ENCODE results near the gene MTNR1B. TPM values are rescaled to one million over a fixed set of nuclear protein-coding genes. Genes with fewer than 3 reads are reported as not detected.
A peak's percentile ranks its signal among the peaks of the same experiment; 100 is the strongest.

The MTNR1B gene
- polyA plus RNA-seq, 2 of the 4 experiments (the other 2 are of a cell fraction), result not detected

DNA sequence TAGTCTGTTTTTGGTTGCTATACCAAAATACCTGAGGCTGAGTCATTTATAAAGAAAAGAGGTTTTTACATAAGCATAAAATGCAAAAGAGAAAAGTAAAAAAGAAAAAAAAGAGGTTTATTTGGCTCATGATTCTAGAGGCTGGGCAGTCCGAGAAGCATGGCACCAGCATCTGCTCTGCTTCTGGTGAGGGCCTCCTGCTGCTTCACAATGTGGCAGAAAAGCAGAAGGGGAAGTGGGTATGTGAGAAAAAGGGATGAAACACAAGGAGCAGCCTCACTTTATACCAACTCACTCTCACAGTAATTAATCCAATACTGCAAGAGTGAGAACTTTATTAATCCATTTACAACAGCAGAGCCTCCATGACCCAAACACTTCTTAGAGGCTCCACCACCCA lies 47.1 kb downstream of the MTNR1B start:
- TF ChIP-seq SREBF2 (IDR thresholded peaks at IDR 0.05) (no peak), RFX5 (IDR thresholded peaks at IDR 0.05) (no peak), ZC3H11A (IDR thresholded peaks at IDR 0.05) (no peak), JUN (IDR thresholded peaks at IDR 0.05) (no peak), CHD2 (IDR thresholded peaks at IDR 0.05; ENCODE audit: low read length, partially characterized antibody) (no peak), FOSL2 (IDR thresholded peaks at IDR 0.05) (no peak), FOSL2 (CRISPR knock-in tag; IDR thresholded peaks at IDR 0.05) (no peak), RAD21 (conservative IDR thresholded peaks at IDR 0.05 in 1 of 2, IDR thresholded peaks at IDR 0.05 in 1 of 2) (no peak), POLR2A (IDR thresholded peaks at IDR 0.05; ENCODE audit: low read length) (no peak), NPAS2 (CRISPR knock-in tag; IDR thresholded peaks at IDR 0.05; ENCODE audit: borderline replicate concordance) (no peak), HDAC2 (IDR thresholded peaks at IDR 0.05) (no peak), NFE2L2 (conservative IDR thresholded peaks at IDR 0.05; ENCODE audit: low read length) (no peak), SMC3 (IDR thresholded peaks at IDR 0.05) (no peak), ESRRA (IDR thresholded peaks at IDR 0.05; ENCODE audit: borderline replicate concordance, low read length) (no peak), NR3C1 (IDR thresholded peaks at IDR 0.05) (no peak), MYC (IDR thresholded peaks at IDR 0.05; ENCODE audit: borderline replicate concordance, low read length) (no peak), ZNF302 (CRISPR knock-in tag; IDR thresholded peaks at IDR 0.05) (no peak), EP300 (IDR thresholded peaks at IDR 0.05) (no peak)
- TF ChIP-seq, protein P1, sequence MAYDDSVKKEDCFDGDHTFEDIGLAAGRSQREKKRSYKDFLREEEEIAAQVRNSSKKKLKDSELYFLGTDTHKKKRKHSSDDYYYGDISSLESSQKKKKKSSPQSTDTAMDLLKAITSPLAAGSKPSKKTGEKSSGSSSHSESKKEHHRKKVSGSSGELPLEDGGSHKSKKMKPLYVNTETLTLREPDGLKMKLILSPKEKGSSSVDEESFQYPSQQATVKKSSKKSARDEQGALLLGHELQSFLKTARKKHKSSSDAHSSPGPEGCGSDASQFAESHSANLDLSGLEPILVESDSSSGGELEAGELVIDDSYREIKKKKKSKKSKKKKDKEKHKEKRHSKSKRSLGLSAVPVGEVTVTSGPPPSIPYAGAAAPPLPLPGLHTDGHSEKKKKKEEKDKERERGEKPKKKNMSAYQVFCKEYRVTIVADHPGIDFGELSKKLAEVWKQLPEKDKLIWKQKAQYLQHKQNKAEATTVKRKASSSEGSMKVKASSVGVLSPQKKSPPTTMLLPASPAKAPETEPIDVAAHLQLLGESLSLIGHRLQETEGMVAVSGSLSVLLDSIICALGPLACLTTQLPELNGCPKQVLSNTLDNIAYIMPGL (CRISPR knock-in tag; IDR thresholded peaks at IDR 0.05; ENCODE audit: borderline replicate concordance), result no peak
- TF ChIP-seq, protein P2, sequence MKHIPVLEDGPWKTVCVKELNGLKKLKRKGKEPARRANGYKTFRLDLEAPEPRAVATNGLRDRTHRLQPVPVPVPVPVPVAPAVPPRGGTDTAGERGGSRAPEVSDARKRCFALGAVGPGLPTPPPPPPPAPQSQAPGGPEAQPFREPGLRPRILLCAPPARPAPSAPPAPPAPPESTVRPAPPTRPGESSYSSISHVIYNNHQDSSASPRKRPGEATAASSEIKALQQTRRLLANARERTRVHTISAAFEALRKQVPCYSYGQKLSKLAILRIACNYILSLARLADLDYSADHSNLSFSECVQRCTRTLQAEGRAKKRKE (CRISPR knock-in tag; IDR thresholded peaks at IDR 0.05; ENCODE audit: low read depth), result no peak
- TF ChIP-seq, protein P3, sequence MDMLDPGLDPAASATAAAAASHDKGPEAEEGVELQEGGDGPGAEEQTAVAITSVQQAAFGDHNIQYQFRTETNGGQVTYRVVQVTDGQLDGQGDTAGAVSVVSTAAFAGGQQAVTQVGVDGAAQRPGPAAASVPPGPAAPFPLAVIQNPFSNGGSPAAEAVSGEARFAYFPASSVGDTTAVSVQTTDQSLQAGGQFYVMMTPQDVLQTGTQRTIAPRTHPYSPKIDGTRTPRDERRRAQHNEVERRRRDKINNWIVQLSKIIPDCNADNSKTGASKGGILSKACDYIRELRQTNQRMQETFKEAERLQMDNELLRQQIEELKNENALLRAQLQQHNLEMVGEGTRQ (IDR thresholded peaks at IDR 0.05), result no peak
- ChIA-PET CTCF (interaction anchor here (0.8 kb wide), 1 partner anchor 11 kb away, joined by 3 read pairs; no protein-coding TSS in a partner anchor), POLR2A (no interaction called here)
- Histone ChIP-seq H3K27ac (peak overlapping the region in 1 of 2 experiments; percentile 90; a peak in 3 of 6 replicates), H3K4me3 (no peak overlapping the region), H3K4me2 (no peak overlapping the region), H3K9me3 (peaks cover 4% of the 10 kb centered on the region), H3K4me1 (peaks cover 38% of the 10 kb centered on the region)
- WGBS (ENCODE audit: missing lambda C conversion rate), result 68% methylated on average over 1 of the region's 1 CpG
- FAIRE-seq, result no peak
- no peak for ATAC-seq
- no peak for DNase-seq (ENCODE audit: low read depth in 1 of 2, low spot score in 1 of 2)

DNA sequence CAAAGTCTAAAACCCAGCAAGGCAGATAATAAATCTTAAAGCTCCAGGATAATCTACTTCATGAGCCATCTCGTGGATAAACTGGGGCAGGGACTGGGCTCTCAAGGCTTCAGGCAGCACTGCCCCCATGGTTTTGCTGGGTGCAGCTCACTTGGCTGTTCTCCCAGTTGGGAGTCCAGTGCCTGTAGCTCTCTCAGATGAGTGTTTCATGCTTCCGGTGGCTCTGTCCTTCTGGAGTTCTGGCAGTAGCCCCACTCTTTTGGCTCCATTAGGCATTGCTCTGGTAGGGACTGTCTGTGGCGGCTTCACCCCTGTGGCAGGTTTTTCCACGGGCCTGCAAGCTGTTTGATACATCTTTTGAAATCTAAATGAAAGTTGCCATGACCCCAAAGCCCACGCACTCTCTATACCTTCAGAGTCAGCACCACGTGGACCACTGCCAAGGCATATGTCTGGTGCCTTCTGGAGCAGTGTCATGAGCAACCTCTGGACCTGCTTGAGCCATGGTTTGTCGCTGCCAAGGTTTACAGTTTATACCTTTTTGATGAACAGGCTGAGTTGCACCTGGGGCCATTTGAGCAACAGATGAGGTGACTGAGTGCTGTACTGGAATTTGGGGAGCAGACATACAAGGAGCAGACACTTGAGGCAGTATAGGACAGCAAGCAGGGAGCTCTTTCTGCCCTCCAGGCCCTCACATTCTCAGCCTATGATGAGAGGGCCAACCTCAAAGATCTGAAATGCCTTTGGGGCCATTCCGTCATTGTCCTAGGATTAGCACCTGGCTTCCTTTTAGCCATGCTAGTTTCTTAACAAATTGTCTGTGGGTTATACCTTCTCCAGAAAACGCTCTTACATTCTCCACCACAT lies 48.6 kb downstream of the MTNR1B start:
- H3K27ac ChIP-seq, result peak overlapping the region; percentile 64 to 90
- no peak overlapping the region for H3K4me3 ChIP-seq
- peaks cover 38% of the 10 kb centered on the region for H3K4me1 ChIP-seq
- no peak for FAIRE-seq
- H3K9me3 ChIP-seq, result peaks cover 4% of the 10 kb centered on the region
- ATAC-seq, result peak; percentile 53 to 57; a peak in 4 of 6 replicates
- POLR2A ChIA-PET, result no interaction called here
- TF ChIP-seq NR3C1 (IDR thresholded peaks at IDR 0.05), result no peak
- no peak for TF ChIP-seq TFCP2L1 (CRISPR knock-in tag; IDR thresholded peaks at IDR 0.05)
- no peak for TF ChIP-seq EP300 (IDR thresholded peaks at IDR 0.05)
- no peak for TF ChIP-seq HOXB13 (CRISPR knock-in tag; IDR thresholded peaks at IDR 0.05; ENCODE audit: low read depth)
- TF ChIP-seq JUNB (IDR thresholded peaks at IDR 0.05), result peak; percentile 18; the same call in 1 of the 2 replicates
- TF ChIP-seq HOXB5 (CRISPR knock-in tag; IDR thresholded peaks at IDR 0.05), result no peak
- WGBS (ENCODE audit: missing lambda C conversion rate), result 68% methylated on average over 9 of the region's 9 CpGs
- peak overlapping the region; percentile 44; the same call in 2 of the 3 replicates for H3K4me2 ChIP-seq
- peak in 1 of 2 experiments; percentile 37 for DNase-seq (ENCODE audit: low read depth in 1 of 2, low spot score in 1 of 2)
- CTCF ChIA-PET, result no interaction called here

Data from A549 (cell line).